ENCODE data around the gene MRM3. TPM values are rescaled to one million over a fixed set of nuclear protein-coding genes. Genes with fewer than 3 reads are reported as not detected.
"Not testable (repeated sequence)": the region's sequence is repeated elsewhere in the genome, so short reads cannot be mapped to it uniquely, and the experiment has no call there.

MRM3 gene
- total and polyA plus RNA-seq, 2 of the 4 experiments (the other 2 are of a cell fraction): 9.0 to 15.2 TPM

DNA sequence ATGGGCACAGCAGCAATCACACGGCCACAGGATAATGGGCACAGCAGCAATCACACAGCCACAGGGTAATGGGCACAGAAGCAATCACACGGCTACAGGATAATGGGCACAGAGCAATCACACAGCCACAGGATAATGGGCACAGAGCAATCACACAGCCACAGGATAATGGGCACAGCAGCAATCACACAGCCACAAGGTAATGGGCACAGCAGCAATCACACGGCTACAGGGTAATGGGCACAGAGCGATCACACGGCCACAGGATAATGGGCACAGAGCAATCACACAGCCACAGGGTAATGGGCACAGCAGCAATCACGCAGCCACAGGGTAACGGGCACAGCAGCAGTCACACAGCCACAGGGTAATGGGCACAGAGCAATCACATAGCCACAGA is 32.8 kb upstream of the MRM3 start:
- H2BK15ac ChIP-seq (ENCODE audit: low read depth, low read length); ATAC-seq (ENCODE audit: low read depth); H4K8ac ChIP-seq (ENCODE audit: low read depth in 2 of 2, low read length in 2 of 2); H3K9ac ChIP-seq (ENCODE audit: low read depth, low read length); intact Hi-C loops (cut with micrococcal nuclease); CTCF ChIA-PET; H3K56ac ChIP-seq (ENCODE audit: extremely low read depth, insufficient read depth, low read length); H4K91ac ChIP-seq (ENCODE audit: insufficient read depth, low read depth, low read length); H3K4ac ChIP-seq (ENCODE audit: low read depth, low read length); H3K27ac ChIP-seq (ENCODE audit: insufficient read depth, low read length); H3K18ac ChIP-seq (ENCODE audit: low read depth, low read length); dilution Hi-C loops (cut with HindIII; ENCODE audit: low sequenced_read_pairs, unreplicated experiment); H3K4me3 ChIP-seq (ENCODE audit: insufficient read depth, low read depth, low read length); H4K5ac ChIP-seq (ENCODE audit: low read depth, low read length); H3K9me3 ChIP-seq (ENCODE audit: control insufficient read depth, insufficient read depth, low read length); H3K4me2 ChIP-seq (ENCODE audit: low read depth, low read length); H2AFZ ChIP-seq (replicated peaks; ENCODE audit: low read length, poor library complexity); H2BK120ac ChIP-seq (ENCODE audit: low read depth, low read length); H3K23ac ChIP-seq (ENCODE audit: low read depth, low read length); POLR2A ChIA-PET (ENCODE audit: unreplicated experiment); BruUV-seq (replicated peaks); H2AK9ac ChIP-seq (replicated peaks; ENCODE audit: low read depth, low read length, poor library complexity); H2BK20ac ChIP-seq (ENCODE audit: low read depth, low read length); H2AK5ac ChIP-seq (ENCODE audit: low read depth, low read length); in situ Hi-C loops (cut with MboI; ENCODE audit: low sequenced_read_pairs); H2BK5ac ChIP-seq (ENCODE audit: low read depth, low read length, poor library complexity, severe bottlenecking); H3K27me3 ChIP-seq (ENCODE audit: control insufficient read depth, insufficient read depth, low read length); H3K14ac ChIP-seq (replicated peaks; ENCODE audit: low read depth, low read length); DNase-seq: not testable (repeated sequence)
- peaks cover 23 to 69% of the 10 kb centered on the region in 2 experiments for H3K79me1 ChIP-seq (ENCODE audit: low read depth in 1 of 2, low read length in 2 of 2)
- H4K20me1 ChIP-seq (ENCODE audit: insufficient read depth, low read length): peaks cover 22% of the 10 kb centered on the region
- peaks cover 10% of the 10 kb centered on the region for H3K4me1 ChIP-seq (ENCODE audit: control insufficient read depth, insufficient read depth, low read length)
- H3K9me1 ChIP-seq (ENCODE audit: insufficient read depth, low read length): peaks cover 17% of the 10 kb centered on the region
- peaks cover 37% of the 10 kb centered on the region for H3K36me3 ChIP-seq (ENCODE audit: control insufficient read depth, insufficient read depth, low read length)
- WGBS, 2 experiments (ENCODE audit: extremely low coverage in 2 of 2, insufficient read length in 1 of 2): 100% methylated on average over 3 of the region's 7 CpGs; no CpG with 5 or more reads in 1 of the 2 experiments

Data from IMR-90 (cell line).